Activated effector memory CD4-positive, alpha-beta T cell treated with anti-CD3 and anti-CD28 coated beads, Interleukin-2, amount 50 U/mL, for 16 hours (primary cell): ENCODE measurements around the gene GALNT12.

ENCODE experiments used
- DNase-seq: peaks from one replicate; pipeline ENCODE4 v3.0.0-alpha.2; 2020

GALNT12 gene

DNA sequence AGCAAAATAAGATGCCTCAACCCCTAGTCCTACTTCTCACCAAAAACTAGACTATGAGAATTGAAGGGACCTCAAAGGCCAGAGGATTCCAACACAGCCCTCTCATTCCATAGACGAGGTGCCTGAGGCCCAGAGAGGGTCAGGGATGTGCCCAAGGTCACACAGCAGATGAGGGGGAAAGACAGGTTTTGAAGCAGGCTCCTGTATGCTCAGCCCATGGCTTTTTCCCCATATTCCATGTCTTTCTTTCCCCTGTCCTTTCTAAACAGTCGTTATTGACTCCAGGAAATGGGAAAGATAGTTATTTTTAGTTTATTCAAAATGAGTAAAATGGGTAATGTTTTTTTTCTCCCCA lies 75.1 kb downstream of the GALNT12 start:
- no peak for DNase-seq

DNA sequence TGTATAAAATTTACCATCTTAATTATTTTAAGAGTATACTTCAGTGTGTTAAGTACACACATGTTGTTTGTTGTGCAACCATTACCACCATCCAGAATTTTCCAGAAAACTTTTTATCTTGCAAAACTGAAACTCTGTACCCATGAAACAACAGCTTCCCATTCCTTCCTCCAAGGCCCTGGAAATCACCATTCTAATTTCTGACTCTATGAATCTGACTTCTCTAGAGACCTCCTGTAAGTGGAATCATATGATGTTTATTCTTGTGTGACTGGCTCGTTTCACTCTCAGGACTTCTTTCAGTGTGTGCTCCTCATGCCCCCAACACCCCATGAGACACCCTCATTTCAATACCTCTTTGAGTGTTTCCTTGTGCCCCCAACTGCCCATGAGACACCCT lies 75.8 kb downstream of the GALNT12 start:
- no peak for DNase-seq

DNA sequence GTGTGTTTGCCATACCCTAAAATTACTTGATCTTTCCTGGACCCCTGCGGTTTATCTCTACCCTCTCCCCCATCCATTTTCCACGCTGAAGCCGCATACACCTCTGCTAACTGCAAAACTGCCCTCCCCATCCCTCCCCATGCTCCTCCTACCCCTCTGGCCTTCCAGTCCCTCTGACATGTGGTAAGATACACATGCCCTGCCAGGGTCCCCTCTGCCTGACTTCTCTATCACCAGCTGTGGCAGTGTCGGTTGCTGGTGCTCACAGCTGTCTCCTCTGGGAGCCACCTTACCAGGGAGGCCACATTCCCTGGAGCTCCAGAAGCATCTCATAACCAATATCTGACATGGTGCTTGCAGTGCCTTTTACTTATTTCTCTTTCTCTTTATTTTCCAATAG lies 77.4 kb downstream of the GALNT12 start:
- DNase-seq, result no peak

DNA sequence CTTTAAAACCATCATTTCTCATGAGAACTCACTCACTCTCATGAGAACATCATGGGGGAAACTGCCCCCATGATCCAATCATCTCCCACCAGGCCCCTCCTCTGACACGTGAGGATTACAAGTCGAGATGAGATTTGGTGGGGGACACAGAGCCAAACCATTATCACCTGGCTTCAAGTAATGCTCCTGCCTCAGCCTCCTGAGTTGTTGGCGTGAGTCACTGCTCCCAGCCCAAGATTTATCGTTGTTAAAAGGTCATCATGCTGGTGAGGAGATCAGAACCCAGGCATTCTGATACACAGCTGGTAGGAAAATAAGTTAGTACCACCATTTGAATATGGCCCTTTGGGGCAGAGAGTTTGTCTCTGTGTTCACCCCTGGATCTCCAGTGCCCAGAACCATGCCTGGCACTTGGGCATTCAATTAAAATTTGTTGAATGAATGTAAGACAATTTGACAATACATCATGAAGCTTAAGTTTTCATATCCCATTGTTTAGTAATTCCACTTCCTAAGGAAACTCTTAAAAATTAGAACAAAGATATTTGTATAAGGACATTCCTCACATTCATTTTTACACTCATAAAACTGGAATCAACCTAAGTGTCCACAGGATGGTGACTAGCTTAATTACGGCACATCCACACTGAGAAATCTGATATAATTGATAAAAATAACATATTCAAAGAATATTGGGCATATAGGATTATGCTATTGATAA lies 78.3 kb downstream of the GALNT12 start:
- no peak for DNase-seq

DNA sequence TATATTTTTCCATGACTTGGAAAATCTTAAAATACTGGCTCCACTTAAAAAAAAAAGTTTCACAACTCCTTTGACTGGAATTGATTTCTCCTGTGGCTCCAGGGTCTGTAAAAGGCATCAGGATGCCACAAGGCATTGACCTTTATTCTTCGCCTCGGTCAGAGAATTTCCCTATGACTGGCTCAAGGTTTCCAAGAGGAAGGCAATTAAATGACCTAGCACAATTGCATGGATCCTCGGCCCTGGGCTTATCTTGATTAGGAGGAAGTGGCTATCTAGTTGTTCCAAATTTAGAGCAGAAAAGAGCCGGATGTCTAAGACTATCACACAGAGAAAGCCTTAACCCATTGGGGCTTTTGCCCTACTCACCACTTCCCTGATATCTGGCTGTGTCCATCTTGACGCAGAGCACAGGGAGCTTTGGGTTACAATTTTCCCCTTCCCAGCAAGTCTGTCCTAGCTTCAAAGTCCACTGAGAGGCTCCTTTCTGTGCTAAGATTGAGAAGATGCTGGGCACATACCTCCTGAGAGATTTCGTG lies 79.3 kb downstream of the GALNT12 start:
- DNase-seq, result no peak

GRCh38 chr9:98887918-98888510 lies 80.5 kb downstream of the GALNT12 start:
- DNase-seq, result no peak

DNA sequence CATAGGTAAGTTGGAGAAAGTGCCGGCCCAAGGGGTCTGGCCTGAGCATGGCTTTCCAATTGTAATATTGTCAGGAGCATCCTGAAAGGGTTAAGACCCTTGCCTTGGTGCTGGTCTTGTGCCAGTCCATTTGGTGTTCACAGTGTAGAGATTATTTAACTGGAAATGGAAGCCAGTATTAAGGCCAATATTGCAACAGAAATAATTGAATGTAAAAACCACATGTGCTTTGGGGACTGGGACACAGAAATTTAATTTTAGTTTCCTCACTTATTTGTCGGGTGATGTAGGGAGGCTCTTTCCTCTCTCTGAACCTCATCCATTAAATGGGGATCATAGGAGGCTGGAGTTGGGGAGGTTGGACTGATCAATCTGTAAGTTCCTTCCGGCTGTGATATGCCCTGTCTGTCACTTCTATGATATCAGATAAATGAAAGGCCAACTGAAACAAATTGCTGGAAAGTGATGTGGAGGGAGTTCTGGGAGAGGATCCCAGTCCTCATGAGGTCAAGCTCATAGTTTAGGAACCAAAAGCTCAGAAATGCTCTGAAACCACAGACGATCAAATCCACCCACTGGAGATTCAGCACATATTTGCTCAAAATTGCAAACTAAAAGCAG lies 81.4 kb downstream of the GALNT12 start:
- no peak for DNase-seq

DNA sequence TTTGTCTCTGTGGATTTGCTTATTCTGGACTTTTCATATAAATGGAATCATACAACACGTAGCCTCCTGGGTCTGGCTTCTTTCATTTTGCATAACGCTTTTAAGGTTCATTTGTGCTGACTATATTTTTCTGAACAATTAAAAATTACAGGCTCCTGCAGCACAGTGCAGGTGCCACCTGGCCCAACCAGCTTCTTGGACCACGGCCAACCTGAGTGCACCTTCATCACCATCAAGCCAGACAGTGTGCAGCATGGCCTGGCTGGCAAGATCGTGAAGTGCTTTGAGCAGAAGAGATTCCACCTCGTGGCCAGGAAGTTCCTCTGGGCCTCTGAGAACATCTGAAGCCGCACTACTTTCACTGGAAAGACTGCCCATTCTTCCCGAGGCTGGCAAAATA lies 82.8 kb downstream of the GALNT12 start:
- DNase-seq, result no peak

DNA sequence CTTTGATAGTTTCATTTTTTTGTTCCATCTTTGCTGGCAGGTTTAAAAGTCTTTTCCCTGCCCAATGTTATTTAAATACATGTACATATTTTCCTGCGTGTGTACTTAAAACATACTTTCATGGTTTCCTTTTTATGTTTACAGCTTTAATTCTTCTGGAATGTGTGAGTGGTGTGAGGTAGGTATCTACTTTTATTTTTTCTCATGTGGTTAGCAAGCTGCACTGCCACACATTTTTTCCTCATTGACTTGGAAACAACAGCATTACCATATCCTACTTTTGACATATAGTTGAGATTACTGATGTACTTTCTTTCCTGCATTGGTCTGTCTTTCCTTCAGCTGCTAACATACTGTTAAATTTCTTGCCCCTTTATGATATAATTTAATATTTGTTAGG lies 84.8 kb downstream of the GALNT12 start:
- DNase-seq, result no peak

- no peak for DNase-seq
Measured at GRCh38 chr9:98892690-98893089, 85.2 kb downstream of the GALNT12 start.

DNA sequence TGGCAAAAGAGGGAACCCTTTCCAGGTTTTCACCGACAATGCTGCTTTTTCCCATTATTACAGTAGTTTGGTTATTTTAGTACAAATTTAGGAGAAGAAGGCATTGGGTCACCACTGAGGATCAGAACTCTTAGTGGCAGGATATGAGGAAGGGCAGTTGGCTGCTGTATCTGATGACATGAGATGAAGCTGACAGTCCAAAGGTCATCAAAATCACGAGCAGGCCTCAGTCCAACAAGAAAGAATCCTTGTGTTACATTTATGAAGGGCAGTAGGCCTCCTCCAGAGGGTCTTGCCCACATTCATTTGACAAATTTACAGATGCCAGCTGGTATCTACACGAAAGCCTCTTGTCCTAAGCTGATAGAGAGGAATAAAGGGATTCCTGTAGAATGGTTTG lies 86.7 kb downstream of the GALNT12 start:
- no peak for DNase-seq

GRCh38 chr9:98894761-98895160 lies 87.3 kb downstream of the GALNT12 start:
- no peak for DNase-seq

GRCh38 chr9:98896632-98897031 lies 89.2 kb downstream of the GALNT12 start:
- no peak for DNase-seq

DNA sequence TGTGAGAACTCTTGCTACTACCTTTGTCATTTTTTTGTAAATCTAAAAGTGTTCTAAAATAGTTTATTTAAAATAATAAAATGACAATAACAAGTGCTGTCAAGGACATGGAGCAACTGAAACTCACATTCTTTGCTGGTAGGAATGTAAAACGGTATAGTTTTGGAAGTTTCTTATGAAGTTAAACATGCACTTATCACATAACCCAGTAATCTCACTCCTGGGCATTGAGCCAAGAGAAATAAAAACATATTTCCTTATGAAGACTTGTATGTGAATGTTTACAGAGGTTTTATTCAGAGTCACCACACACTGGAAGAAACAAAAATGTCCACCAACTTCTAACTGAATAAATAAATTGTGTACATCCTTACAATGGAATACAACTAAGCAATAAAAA lies 90.3 kb downstream of the GALNT12 start:
- DNase-seq, result no peak

- no peak for DNase-seq
Measured at GRCh38 chr9:98899408-98900056, 92.1 kb downstream of the GALNT12 start.
